HCT116 (cell line): Measurements from ENCODE around the gene FMN1. TPM values are rescaled to one million over a fixed set of nuclear protein-coding genes. Genes with fewer than 3 reads are reported as not detected.

Experiments used
- ATAC-seq: fragments of 200-7000 bp; cut with Tn5 transposase; 2 replicates; pipeline ENCODE4 v1.9.1; 2020; ENCODE audit warnings: mild to moderate bottlenecking, moderate library complexity
- BruUV-seq: library from RNA; stranded (reverse); fragments of 400-500 nt; replicated peaks from 2 replicates; lab custom pipeline; 2021; lab: Mats Ljungman, UMichigan
- CTCF ChIA-PET: fragments of 300-600 bp; sonication (Branson Sonifier 250); formaldehyde crosslinking; loops from one replicate; lab custom pipeline; 2021; ENCODE audit warnings: antibody characterized with exemption; lab: Charles Lee
- POLR2A ChIA-PET: fragments of 300-600, 350-600 bp; sonication (Branson Sonifier 250); formaldehyde crosslinking; loops from one replicate; lab custom pipeline; 2021; ENCODE audit warnings: antibody characterized with exemption; lab: Charles Lee
- RAD21 ChIA-PET, 2 experiments: fragments of 300-600 bp; sonication (Branson Sonifier 250); formaldehyde crosslinking; loops; one replicate each; lab custom pipeline; 2023; ENCODE audit warnings: low total read pairs in 2 of 2; ENCODE audit not compliant: uncharacterized antibody in 2 of 2, unreplicated experiment in 2 of 2, low non-redundant PET in 1 of 2; lab: Charles Lee
- DNase-seq: peaks from one replicate; pipeline ENCODE4 v3.0.0-alpha.2; 2010; ENCODE audit warnings: low read depth, low spot score
- H2AFZ ChIP-seq: fragments of 200-600 bp; shearing (Covaris generic), sonication (generic); 2 replicates; pipeline ENCODE4 v1.6.1; 2017; ENCODE audit warnings: low read depth, mixed run types, mixed read lengths, antibody characterized with exemption, low read length; ENCODE audit not compliant: poor library complexity, severe bottlenecking
- H3K27ac ChIP-seq: 2 replicates; pipeline ENCODE4 v1.5.1; 2012; ENCODE audit warnings: low read depth, low read length
- H3K27me3 ChIP-seq: fragments of 200-600 bp; sonication (generic); 2 replicates; pipeline ENCODE4 v1.6.1; 2016; ENCODE audit warnings: mixed run types, low read length, mixed read lengths; ENCODE audit not compliant: insufficient read depth
- H3K36me3 ChIP-seq, 2 experiments: fragments of 200-500 bp in 1 of 2; fragments of 200-600 bp in 1 of 2; sonication (Bioruptor generic) in 1 of 2; sonication (generic) in 1 of 2; 2 replicates each; pipeline versions ENCODE4 v1.5.1 to v1.6.1; 2014 to 2016; ENCODE audit warnings: low read length in 2 of 2, inconsistent platforms in 1 of 2, mixed read lengths in 1 of 2, mixed run types in 1 of 2; ENCODE audit not compliant: insufficient read depth in 2 of 2, control insufficient read depth in 1 of 2
- H3K4me1 ChIP-seq, 2 experiments: fragments of 200-600 bp in 1 of 2; sonication (generic) in 1 of 2; 2 replicates each; pipeline versions ENCODE4 v1.5.1 to v1.6.1; 2012 to 2017; ENCODE audit warnings: low read length in 2 of 2, inconsistent platforms in 1 of 2, mild to moderate bottlenecking in 1 of 2, mixed read lengths in 1 of 2, mixed run types in 1 of 2, moderate library complexity in 1 of 2; ENCODE audit not compliant: insufficient read depth in 2 of 2, control insufficient read depth in 1 of 2
- H3K4me2 ChIP-seq: fragments of 200-600 bp; sonication (generic); 2 replicates; pipeline ENCODE4 v1.6.1; 2017; ENCODE audit warnings: mixed run types, low read length, mixed read lengths
- H3K4me3 ChIP-seq, 2 experiments: fragments of 200-600 bp in 1 of 2; sonication (generic) in 1 of 2; replicated peaks in 1 of 2; 2 replicates each; pipeline ENCODE4 v1.5.1; 2011 to 2016; ENCODE audit warnings: low read length in 2 of 2, control low read depth in 1 of 2, low read depth in 1 of 2, mild to moderate bottlenecking in 1 of 2, mixed read lengths in 1 of 2, mixed run types in 1 of 2
- H3K79me2 ChIP-seq: fragments of 200-600 bp; sonication (generic); 2 replicates; pipeline ENCODE4 v1.6.1; 2017; ENCODE audit warnings: mild to moderate bottlenecking, mixed run types, low read length, moderate library complexity, mixed read lengths; ENCODE audit not compliant: insufficient read depth
- H3K9ac ChIP-seq: fragments of 200-600 bp; sonication (generic); 2 replicates; pipeline ENCODE4 v1.6.1; 2016; ENCODE audit warnings: low read length, mixed read lengths
- H3K9me2 ChIP-seq: fragments of 200-600 bp; sonication (generic), shearing (Covaris generic); 2 replicates; pipeline ENCODE4 v1.6.1; 2017; ENCODE audit warnings: mixed run types, mild to moderate bottlenecking, moderate library complexity; ENCODE audit not compliant: insufficient read depth
- H3K9me3 ChIP-seq, 2 experiments: fragments of 200-500 bp in 1 of 2; fragments of 200-600 bp in 1 of 2; sonication (Bioruptor generic) in 1 of 2; sonication (generic) in 1 of 2; 2 replicates each; pipeline ENCODE4 v1.6.1; 2014 to 2017; ENCODE audit warnings: low read length in 2 of 2, mixed read lengths in 2 of 2, inconsistent platforms in 1 of 2, low read depth in 1 of 2, mild to moderate bottlenecking in 1 of 2, mixed run types in 1 of 2, moderate library complexity in 1 of 2; ENCODE audit not compliant: control insufficient read depth in 1 of 2, insufficient read depth in 1 of 2
- H4K20me1 ChIP-seq: fragments of 200-600 bp; sonication (generic), shearing (Covaris generic); 2 replicates; pipeline ENCODE4 v1.6.1; 2017; ENCODE audit warnings: mixed run types, mild to moderate bottlenecking, moderate library complexity; ENCODE audit not compliant: insufficient read depth
- ATF3 ChIP-seq: IDR thresholded peaks from 2 replicates; pipeline ENCODE4 v1.6.1; 2012
- CBX3 ChIP-seq: IDR thresholded peaks from 2 replicates; pipeline ENCODE4 v1.6.1; 2012; ENCODE audit warnings: low read depth
- CTCF ChIP-seq, 3 experiments: fragments of 200-600 bp in 1 of 3; sonication (generic) in 1 of 3; IDR thresholded peaks in 2 of 3; conservative IDR thresholded peaks in 1 of 3; 2 replicates each; pipeline ENCODE4 v1.5.1; 2012 to 2017; ENCODE audit warnings: low read depth in 2 of 3, low read length in 2 of 3, antibody characterized with exemption in 1 of 3, borderline replicate concordance in 1 of 3, control low read depth in 1 of 3, mild to moderate bottlenecking in 1 of 3, mixed read lengths in 1 of 3, mixed run types in 1 of 3, moderate library complexity in 1 of 3; ENCODE audit not compliant: insufficient read depth in 1 of 3
- ELF1 ChIP-seq: IDR thresholded peaks from 2 replicates; pipeline ENCODE4 v1.6.1; 2012; ENCODE audit warnings: low read depth, borderline replicate concordance
- EZH2 ChIP-seq: fragments of 200-600 bp; sonication (generic); IDR thresholded peaks from 2 replicates; pipeline ENCODE4 v1.6.1; 2017; ENCODE audit warnings: antibody characterized with exemption, mixed run types
- EZH2phosphoT487 ChIP-seq: fragments of 200-600 bp; IDR thresholded peaks from 2 replicates; pipeline ENCODE4 v1.6.1; 2018; ENCODE audit warnings: antibody characterized with exemption, borderline replicate concordance
- FOSL1 ChIP-seq: IDR thresholded peaks from 2 replicates; pipeline ENCODE4 v1.6.1; 2012; ENCODE audit warnings: low read depth
- JUND ChIP-seq: IDR thresholded peaks from 2 replicates; pipeline ENCODE4 v1.6.1; 2012
- MAX ChIP-seq: IDR thresholded peaks from 2 replicates; pipeline ENCODE4 v1.6.1; 2012
- POLR2A ChIP-seq: IDR thresholded peaks from 2 replicates; pipeline ENCODE4 v1.7.0; 2011; ENCODE audit warnings: borderline replicate concordance; ENCODE audit not compliant: insufficient read depth, insufficient read length; ENCODE audit errors: extremely low read depth
- RAD21 ChIP-seq: IDR thresholded peaks from 2 replicates; pipeline ENCODE4 v1.6.1; 2012; ENCODE audit warnings: low read depth, mild to moderate bottlenecking
- REST ChIP-seq: IDR thresholded peaks from 2 replicates; pipeline ENCODE4 v1.6.1; 2012; ENCODE audit warnings: low read depth
- SIN3A ChIP-seq: IDR thresholded peaks from 2 replicates; pipeline ENCODE4 v1.6.1; 2012; ENCODE audit warnings: low read depth
- SP1 ChIP-seq: IDR thresholded peaks from 2 replicates; pipeline ENCODE4 v1.6.1; 2012; ENCODE audit warnings: low read depth
- SRF ChIP-seq: IDR thresholded peaks from 2 replicates; pipeline ENCODE4 v1.6.1; 2012; ENCODE audit warnings: low read depth
- TCF7L2 ChIP-seq: IDR thresholded peaks from 2 replicates; pipeline ENCODE4 v1.7.0; 2011; ENCODE audit warnings: borderline replicate concordance, inconsistent platforms; ENCODE audit not compliant: insufficient read depth, insufficient read length; ENCODE audit errors: extremely low read depth
- YY1 ChIP-seq: IDR thresholded peaks from 2 replicates; pipeline ENCODE4 v1.6.1; 2011; ENCODE audit warnings: low read length, low read depth, moderate library complexity, mild to moderate bottlenecking; ENCODE audit not compliant: insufficient replicate concordance; ENCODE audit errors: extremely low read depth
- ZBTB33 ChIP-seq: IDR thresholded peaks from 2 replicates; pipeline ENCODE4 v1.6.1; 2011; ENCODE audit warnings: mild to moderate bottlenecking, low read length, moderate library complexity; ENCODE audit not compliant: insufficient replicate concordance; ENCODE audit errors: extremely low read depth
- ZFX ChIP-seq: fragments of 450-650 bp; IDR thresholded peaks from 2 replicates; pipeline ENCODE4 v1.6.1; 2017
- ZNF274 ChIP-seq: fragments of 200-500 bp; sonication (Bioruptor generic); IDR thresholded peaks from 2 replicates; pipeline ENCODE4 v1.6.1; 2014; ENCODE audit warnings: mild to moderate bottlenecking, low read depth, low read length, inconsistent platforms
- intact Hi-C: fragments of 100-400 bp; cut with micrococcal nuclease; formaldehyde crosslinking; loops from 2 replicates; pipeline ENCODE4 v1.10.0; 2022
- total RNA-seq: library from RNA; stranded (reverse); gene quantifications from one replicate; pipeline ENCODE4 v1.2.1, GENCODE V29; 2021; ENCODE audit not compliant: unreplicated experiment

FMN1 gene
- total RNA-seq, 1 experiment from 2014 or later: 0.39 TPM

GRCh38 chr15:33084661-33085060, 109.9 kb downstream of the FMN1 start:
- RAD21 ChIA-PET: interaction anchor here in 1 of 2 experiments (2.6 kb wide), 1 partner anchor 48 kb away, joined by 15 read pairs; no protein-coding TSS in a partner anchor
- POLR2A ChIA-PET: no interaction called here

More at GRCh38 chr15:33084661-33085060, 109.9 kb downstream of the FMN1 start:
- Histone ChIP-seq H4K20me1 (no peaks in the 10 kb centered on the region), H3K9me2 (no peaks in the 10 kb centered on the region), H3K27ac (no peak overlapping the region), H3K9me3 (no peaks in the 10 kb centered on the region), H3K4me1 (peaks cover 13 to 21% of the 10 kb centered on the region in 2 experiments), H3K27me3 (no peaks in the 10 kb centered on the region), H3K9ac (no peak overlapping the region), H3K4me3 (no peak overlapping the region), H3K36me3 (no peaks in the 10 kb centered on the region), H3K4me2 (no peak overlapping the region), H2AFZ (peak overlapping the region; percentile 42), H3K79me2 (no peaks in the 10 kb centered on the region)
- TF ChIP-seq JUND (no peak), CBX3 (no peak), ATF3 (no peak), SIN3A (no peak), EZH2phosphoT487 (no peak), ZFX (no peak), SP1 (no peak), CTCF (IDR thresholded peaks at IDR 0.05 in 2 of 3, conservative IDR thresholded peaks at IDR 0.05 in 1 of 3; ENCODE audit: borderline replicate concordance in 1 of 3, insufficient read depth in 1 of 3, low read depth in 2 of 3, low read length in 2 of 3) (no peak), POLR2A (no peak), EZH2 (no peak), YY1 (no peak), ZBTB33 (no peak), MAX (no peak), RAD21 (no peak), ELF1 (no peak), SRF (no peak), FOSL1 (no peak), ZNF274 (no peak), REST (no peak), TCF7L2 (no peak)
- BruUV-seq: no TSS peak
- ATAC-seq: no peak
- no peak for DNase-seq
- CTCF ChIA-PET: interaction anchor here (1.7 kb wide), 1 partner anchor 48 kb away, joined by 7 read pairs; no protein-coding TSS in a partner anchor
- intact Hi-C loops: loop anchor here (10.0 kb wide), 2 partner anchors 140 to 620 kb away; no protein-coding TSS in a partner anchor
